ENCODE measurements around the gene MRPS35.

MRPS35 gene

DNA sequence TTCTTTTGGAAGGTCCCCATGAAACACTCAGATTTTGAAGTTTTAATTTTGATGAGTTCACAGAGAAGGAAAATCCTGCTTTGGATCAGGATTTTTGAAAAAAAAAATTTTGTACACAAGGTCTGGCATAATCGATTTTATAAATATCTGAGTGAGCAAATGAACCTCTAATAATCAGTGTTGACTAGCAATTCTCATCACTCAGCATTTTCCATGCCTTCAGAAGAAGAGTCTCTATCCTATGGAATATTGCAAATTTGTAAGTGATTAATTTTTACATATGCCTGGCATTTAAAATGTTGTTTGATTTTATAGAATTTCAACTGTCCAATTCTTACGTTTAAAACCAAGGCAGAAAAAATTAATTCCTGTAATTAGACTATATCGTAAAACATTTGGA lies 44.9 kb upstream of the MRPS35 start:
- Histone ChIP-seq H3K4me3 (ENCODE audit: low read depth, low read length) (no peak overlapping the region), H3K27ac (ENCODE audit: extremely low read depth, low read depth, low read length) (no peak overlapping the region), H3K9me3 (ENCODE audit: control insufficient read depth, insufficient read depth, low read depth, low read length) (no peaks in the 10 kb centered on the region), H3K4me1 (ENCODE audit: control insufficient read depth, insufficient read depth, low read length) (no peaks in the 10 kb centered on the region), H3K36me3 (ENCODE audit: control insufficient read depth in 2 of 2, insufficient read depth in 1 of 2, low read length in 2 of 2) (peaks cover 3 to 16% of the 10 kb centered on the region in 2 experiments)
- ChIA-PET CTCF (interaction anchor here (0.6 kb wide), 2 partner anchors 361 to 1122 kb away, joined by 3 read pairs; no protein-coding TSS in a partner anchor), POLR2A (no interaction called here)
- no peak for TF ChIP-seq ZNF747 (tag by site-specific recombination; IDR thresholded peaks at IDR 0.05)
- TF ChIP-seq ZNF623 (tag by site-specific recombination; IDR thresholded peaks at IDR 0.05), result no peak
- TF ChIP-seq SALL2 (tag by site-specific recombination; IDR thresholded peaks at IDR 0.05; ENCODE audit: borderline replicate concordance), result no peak
- no peak for TF ChIP-seq KLF1 (tag by site-specific recombination; IDR thresholded peaks at IDR 0.05)
- TF ChIP-seq ZFHX2 (tag by site-specific recombination; conservative IDR thresholded peaks at IDR 0.05), result no peak
- TF ChIP-seq, protein P1, sequence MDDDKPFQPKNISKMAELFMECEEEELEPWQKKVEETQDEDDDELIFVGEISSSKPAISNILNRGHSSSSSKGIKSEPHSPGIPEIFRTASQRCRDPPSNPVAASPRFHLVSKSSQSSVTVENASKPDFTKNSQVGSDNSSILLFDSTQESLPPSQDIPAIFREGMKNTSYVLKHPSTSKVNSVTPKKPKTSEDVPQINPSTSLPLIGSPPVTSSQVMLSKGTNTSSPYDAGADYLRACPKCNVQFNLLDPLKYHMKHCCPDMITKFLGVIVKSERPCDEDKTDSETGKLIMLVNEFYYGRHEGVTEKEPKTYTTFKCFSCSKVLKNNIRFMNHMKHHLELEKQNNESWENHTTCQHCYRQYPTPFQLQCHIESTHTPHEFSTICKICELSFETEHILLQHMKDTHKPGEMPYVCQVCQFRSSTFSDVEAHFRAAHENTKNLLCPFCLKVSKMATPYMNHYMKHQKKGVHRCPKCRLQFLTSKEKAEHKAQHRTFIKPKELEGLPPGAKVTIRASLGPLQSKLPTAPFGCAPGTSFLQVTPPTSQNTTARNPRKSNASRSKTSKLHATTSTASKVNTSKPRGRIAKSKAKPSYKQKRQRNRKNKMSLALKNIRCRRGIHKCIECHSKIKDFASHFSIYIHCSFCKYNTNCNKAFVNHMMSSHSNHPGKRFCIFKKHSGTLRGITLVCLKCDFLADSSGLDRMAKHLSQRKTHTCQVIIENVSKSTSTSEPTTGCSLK (tag by site-specific recombination; IDR thresholded peaks at IDR 0.05), result no peak
- TF ChIP-seq ZNF324 (tag by site-specific recombination; IDR thresholded peaks at IDR 0.05), result no peak
- TF ChIP-seq, protein P2, sequence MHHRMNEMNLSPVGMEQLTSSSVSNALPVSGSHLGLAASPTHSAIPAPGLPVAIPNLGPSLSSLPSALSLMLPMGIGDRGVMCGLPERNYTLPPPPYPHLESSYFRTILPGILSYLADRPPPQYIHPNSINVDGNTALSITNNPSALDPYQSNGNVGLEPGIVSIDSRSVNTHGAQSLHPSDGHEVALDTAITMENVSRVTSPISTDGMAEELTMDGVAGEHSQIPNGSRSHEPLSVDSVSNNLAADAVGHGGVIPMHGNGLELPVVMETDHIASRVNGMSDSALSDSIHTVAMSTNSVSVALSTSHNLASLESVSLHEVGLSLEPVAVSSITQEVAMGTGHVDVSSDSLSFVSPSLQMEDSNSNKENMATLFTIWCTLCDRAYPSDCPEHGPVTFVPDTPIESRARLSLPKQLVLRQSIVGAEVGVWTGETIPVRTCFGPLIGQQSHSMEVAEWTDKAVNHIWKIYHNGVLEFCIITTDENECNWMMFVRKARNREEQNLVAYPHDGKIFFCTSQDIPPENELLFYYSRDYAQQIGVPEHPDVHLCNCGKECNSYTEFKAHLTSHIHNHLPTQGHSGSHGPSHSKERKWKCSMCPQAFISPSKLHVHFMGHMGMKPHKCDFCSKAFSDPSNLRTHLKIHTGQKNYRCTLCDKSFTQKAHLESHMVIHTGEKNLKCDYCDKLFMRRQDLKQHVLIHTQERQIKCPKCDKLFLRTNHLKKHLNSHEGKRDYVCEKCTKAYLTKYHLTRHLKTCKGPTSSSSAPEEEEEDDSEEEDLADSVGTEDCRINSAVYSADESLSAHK (tag by site-specific recombination; IDR thresholded peaks at IDR 0.05), result no peak
- TF ChIP-seq ZNF658 (tag by site-specific recombination; IDR thresholded peaks at IDR 0.05), result no peak
- TF ChIP-seq SP3 (tag by site-specific recombination; IDR thresholded peaks at IDR 0.05), result no peak
- no peak for TF ChIP-seq IKZF3 (tag by site-specific recombination; IDR thresholded peaks at IDR 0.05)
- TF ChIP-seq, protein P3, sequence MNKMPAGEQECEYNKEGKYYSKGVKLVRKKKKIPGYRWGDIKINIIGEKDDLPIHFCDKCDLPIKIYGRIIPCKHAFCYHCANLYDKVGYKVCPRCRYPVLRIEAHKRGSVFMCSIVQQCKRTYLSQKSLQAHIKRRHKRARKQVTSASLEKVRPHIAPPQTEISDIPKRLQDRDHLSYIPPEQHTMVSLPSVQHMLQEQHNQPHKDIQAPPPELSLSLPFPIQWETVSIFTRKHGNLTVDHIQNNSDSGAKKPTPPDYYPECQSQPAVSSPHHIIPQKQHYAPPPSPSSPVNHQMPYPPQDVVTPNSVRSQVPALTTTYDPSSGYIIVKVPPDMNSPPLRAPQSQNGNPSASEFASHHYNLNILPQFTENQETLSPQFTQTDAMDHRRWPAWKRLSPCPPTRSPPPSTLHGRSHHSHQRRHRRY (tag by site-specific recombination; IDR thresholded peaks at IDR 0.05), result no peak
- no peak for TF ChIP-seq GLI4 (tag by site-specific recombination; IDR thresholded peaks at IDR 0.05)
- TF ChIP-seq, protein P4, sequence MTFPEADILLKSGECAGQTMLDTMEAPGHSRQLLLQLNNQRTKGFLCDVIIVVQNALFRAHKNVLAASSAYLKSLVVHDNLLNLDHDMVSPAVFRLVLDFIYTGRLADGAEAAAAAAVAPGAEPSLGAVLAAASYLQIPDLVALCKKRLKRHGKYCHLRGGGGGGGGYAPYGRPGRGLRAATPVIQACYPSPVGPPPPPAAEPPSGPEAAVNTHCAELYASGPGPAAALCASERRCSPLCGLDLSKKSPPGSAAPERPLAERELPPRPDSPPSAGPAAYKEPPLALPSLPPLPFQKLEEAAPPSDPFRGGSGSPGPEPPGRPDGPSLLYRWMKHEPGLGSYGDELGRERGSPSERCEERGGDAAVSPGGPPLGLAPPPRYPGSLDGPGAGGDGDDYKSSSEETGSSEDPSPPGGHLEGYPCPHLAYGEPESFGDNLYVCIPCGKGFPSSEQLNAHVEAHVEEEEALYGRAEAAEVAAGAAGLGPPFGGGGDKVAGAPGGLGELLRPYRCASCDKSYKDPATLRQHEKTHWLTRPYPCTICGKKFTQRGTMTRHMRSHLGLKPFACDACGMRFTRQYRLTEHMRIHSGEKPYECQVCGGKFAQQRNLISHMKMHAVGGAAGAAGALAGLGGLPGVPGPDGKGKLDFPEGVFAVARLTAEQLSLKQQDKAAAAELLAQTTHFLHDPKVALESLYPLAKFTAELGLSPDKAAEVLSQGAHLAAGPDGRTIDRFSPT (tag by site-specific recombination; IDR thresholded peaks at IDR 0.05), result no peak
- TF ChIP-seq ZNF785 (tag by site-specific recombination; IDR thresholded peaks at IDR 0.05), result no peak

DNA sequence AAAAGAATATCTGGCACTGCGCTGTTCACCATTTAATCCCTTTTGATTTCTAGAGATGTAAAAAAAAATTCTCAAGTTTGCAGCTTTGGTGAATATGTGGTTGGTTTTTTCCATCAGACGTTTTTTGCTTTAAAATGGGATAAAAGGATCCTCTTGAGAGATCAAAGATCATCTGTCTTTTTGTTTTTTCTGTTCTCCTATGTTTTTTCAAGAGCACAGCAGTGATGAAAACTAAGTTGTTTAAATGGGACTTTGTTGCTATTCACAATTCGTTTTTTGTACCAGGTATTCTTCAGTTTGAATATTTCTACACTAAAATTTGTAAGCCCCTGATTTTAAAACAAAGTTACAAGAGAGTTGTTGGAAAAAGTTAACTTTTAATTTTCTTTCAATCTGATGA lies 44.1 kb upstream of the MRPS35 start:
- Histone ChIP-seq H3K36me3 (ENCODE audit: control insufficient read depth in 2 of 2, insufficient read depth in 1 of 2, low read length in 2 of 2) (peaks cover 3 to 16% of the 10 kb centered on the region in 2 experiments), H3K4me1 (ENCODE audit: control insufficient read depth, insufficient read depth, low read length) (no peaks in the 10 kb centered on the region), H3K27ac (ENCODE audit: extremely low read depth, low read depth, low read length) (no peak overlapping the region), H3K9me3 (ENCODE audit: control insufficient read depth, insufficient read depth, low read depth, low read length) (no peaks in the 10 kb centered on the region), H3K4me3 (ENCODE audit: low read depth, low read length) (no peak overlapping the region)
- TF ChIP-seq ZFP3 (tag by site-specific recombination; IDR thresholded peaks at IDR 0.05; ENCODE audit: low read depth), result no peak
- no peak for TF ChIP-seq ZBTB48 (tag by site-specific recombination; IDR thresholded peaks at IDR 0.05)
- TF ChIP-seq ZNF48 (tag by site-specific recombination; IDR thresholded peaks at IDR 0.05), result no peak
- TF ChIP-seq, protein P5, sequence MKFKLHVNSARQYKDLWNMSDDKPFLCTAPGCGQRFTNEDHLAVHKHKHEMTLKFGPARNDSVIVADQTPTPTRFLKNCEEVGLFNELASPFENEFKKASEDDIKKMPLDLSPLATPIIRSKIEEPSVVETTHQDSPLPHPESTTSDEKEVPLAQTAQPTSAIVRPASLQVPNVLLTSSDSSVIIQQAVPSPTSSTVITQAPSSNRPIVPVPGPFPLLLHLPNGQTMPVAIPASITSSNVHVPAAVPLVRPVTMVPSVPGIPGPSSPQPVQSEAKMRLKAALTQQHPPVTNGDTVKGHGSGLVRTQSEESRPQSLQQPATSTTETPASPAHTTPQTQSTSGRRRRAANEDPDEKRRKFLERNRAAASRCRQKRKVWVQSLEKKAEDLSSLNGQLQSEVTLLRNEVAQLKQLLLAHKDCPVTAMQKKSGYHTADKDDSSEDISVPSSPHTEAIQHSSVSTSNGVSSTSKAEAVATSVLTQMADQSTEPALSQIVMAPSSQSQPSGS (tag by site-specific recombination; IDR thresholded peaks at IDR 0.05; ENCODE audit: low read depth), result no peak
- ChIA-PET CTCF (interaction anchor here (0.6 to 0.8 kb wide), 3 partner anchors 37 to 1123 kb away, joined by 3 to 5 read pairs (median 3); no protein-coding TSS in a partner anchor), POLR2A (no interaction called here)

All from HEK293 (cell line).